GM19324 (cell line): ENCODE measurements around the gene SEPTIN2.
"Not testable (repeated sequence)": the region's sequence is repeated elsewhere in the genome, so short reads cannot be mapped to it uniquely, and the experiment has no call there.

Source experiments
- ATAC-seq: cut with Tn5 transposase; IDR thresholded peaks from one replicate; pipeline ENCODE4 v1.9.1; 2021; ENCODE audit warnings: mild to moderate bottlenecking, moderate library complexity; ENCODE audit not compliant: unreplicated experiment, low FRiP score

The SEPTIN2 gene

GRCh38 chr2:241375300-241375699 lies 59.6 kb downstream of the SEPTIN2 start:
- ATAC-seq = no peak

GRCh38 chr2:241376808-241377207 lies 61.1 kb downstream of the SEPTIN2 start:
- no peak for ATAC-seq

- ATAC-seq = no peak
These were observed 63.1 kb downstream of the SEPTIN2 start for GRCh38 chr2:241378816-241379215.

- no peak for ATAC-seq
These were observed 64.1 kb downstream of the SEPTIN2 start for GRCh38 chr2:241379481-241380480.

- no peak for ATAC-seq
These were observed 66.1 kb downstream of the SEPTIN2 start for GRCh38 chr2:241381872-241382271.

- ATAC-seq = not testable (repeated sequence)
These were observed 69.7 kb downstream of the SEPTIN2 start for GRCh38 chr2:241385450-241385849.

GRCh38 chr2:241386519-241386918 lies 70.8 kb downstream of the SEPTIN2 start:
- ATAC-seq = no peak

GRCh38 chr2:241389697-241390096 lies 74.0 kb downstream of the SEPTIN2 start:
- ATAC-seq = no peak

GRCh38 chr2:241390301-241391206 lies 74.8 kb downstream of the SEPTIN2 start:
- ATAC-seq = no peak

- no peak for ATAC-seq
These were observed 76.4 kb downstream of the SEPTIN2 start for GRCh38 chr2:241391892-241392665.

GRCh38 chr2:241392753-241393152 lies 77.0 kb downstream of the SEPTIN2 start:
- ATAC-seq = not testable (repeated sequence)

- ATAC-seq = no peak
These were observed 77.9 kb downstream of the SEPTIN2 start for GRCh38 chr2:241393524-241394196.

GRCh38 chr2:241396809-241397208 lies 81.1 kb downstream of the SEPTIN2 start:
- not testable (repeated sequence) for ATAC-seq

- no peak for ATAC-seq
These were observed 84.5 kb downstream of the SEPTIN2 start for GRCh38 chr2:241399941-241400922.
